Ishikawa (cell line): ENCODE data around the gene CTNNA3.

Experiments
- CEBPB ChIP-seq: IDR thresholded peaks from 2 replicates; pipeline ENCODE4 v1.6.1; 2012
- CREB1 ChIP-seq: IDR thresholded peaks from 2 replicates; pipeline ENCODE4 v1.6.1; 2012; ENCODE audit warnings: low read depth
- EGR1 ChIP-seq: IDR thresholded peaks from 2 replicates; pipeline ENCODE4 v1.6.1; 2012
- EP300 ChIP-seq: IDR thresholded peaks from 2 replicates; pipeline ENCODE4 v1.6.1; 2012; ENCODE audit warnings: borderline replicate concordance
- FOXM1 ChIP-seq: IDR thresholded peaks from 2 replicates; pipeline ENCODE4 v1.6.1; 2012; ENCODE audit warnings: low read depth, borderline replicate concordance
- MAX ChIP-seq: IDR thresholded peaks from 2 replicates; pipeline ENCODE4 v1.6.1; 2012
- NFIC ChIP-seq: IDR thresholded peaks from 2 replicates; pipeline ENCODE4 v1.6.1; 2012
- RAD21 ChIP-seq: IDR thresholded peaks from 2 replicates; pipeline ENCODE4 v1.6.1; 2012; ENCODE audit warnings: low read depth
- TAF1 ChIP-seq: IDR thresholded peaks from 2 replicates; pipeline ENCODE4 v1.6.1; 2012; ENCODE audit warnings: low read depth, mild to moderate bottlenecking
- TCF12 ChIP-seq: IDR thresholded peaks from 2 replicates; pipeline ENCODE4 v1.6.1; 2012; ENCODE audit warnings: low read depth
- TEAD4 ChIP-seq: IDR thresholded peaks from 2 replicates; pipeline ENCODE4 v1.6.1; 2012
- USF1 ChIP-seq: IDR thresholded peaks from 2 replicates; pipeline ENCODE4 v1.6.1; 2012
- YY1 ChIP-seq: IDR thresholded peaks from 2 replicates; pipeline ENCODE4 v1.6.1; 2012; ENCODE audit warnings: low read depth
- ZBTB7A ChIP-seq: IDR thresholded peaks from 2 replicates; pipeline ENCODE4 v1.6.1; 2012; ENCODE audit warnings: low read depth
- TF ChIP-seq, protein P1 (sequence below): IDR thresholded peaks from 2 replicates; pipeline ENCODE4 v1.6.1; 2012; ENCODE audit warnings: low read depth, mild to moderate bottlenecking

The CTNNA3 gene

DNA sequence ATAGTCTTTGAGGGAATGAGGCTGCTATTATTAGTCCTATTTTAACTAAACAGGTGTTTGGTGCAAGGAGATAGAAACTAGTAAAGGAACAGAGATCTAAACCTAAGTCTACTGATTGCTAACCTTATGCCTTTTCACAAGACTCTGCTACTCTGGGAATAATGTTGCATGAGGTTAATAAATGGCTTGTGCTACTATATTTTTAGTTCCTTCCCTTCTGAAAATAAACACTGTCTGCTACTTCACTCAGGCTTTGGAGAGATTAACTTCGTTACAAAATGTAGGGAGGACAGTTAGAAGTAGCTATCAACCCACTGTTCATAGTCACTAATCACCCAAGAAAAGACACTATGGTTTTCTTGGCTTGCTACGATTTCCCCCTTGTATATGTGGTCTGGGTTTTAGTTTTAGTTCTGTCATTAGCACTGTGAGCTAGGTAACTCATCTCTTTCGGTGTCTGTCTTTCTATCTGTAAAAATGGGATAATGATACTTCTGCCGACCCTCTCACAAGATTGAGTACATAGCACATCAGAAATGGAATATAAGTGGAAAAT is 474.0 kb downstream of the CTNNA3 start:
- no peak for TF ChIP-seq NFIC

DNA sequence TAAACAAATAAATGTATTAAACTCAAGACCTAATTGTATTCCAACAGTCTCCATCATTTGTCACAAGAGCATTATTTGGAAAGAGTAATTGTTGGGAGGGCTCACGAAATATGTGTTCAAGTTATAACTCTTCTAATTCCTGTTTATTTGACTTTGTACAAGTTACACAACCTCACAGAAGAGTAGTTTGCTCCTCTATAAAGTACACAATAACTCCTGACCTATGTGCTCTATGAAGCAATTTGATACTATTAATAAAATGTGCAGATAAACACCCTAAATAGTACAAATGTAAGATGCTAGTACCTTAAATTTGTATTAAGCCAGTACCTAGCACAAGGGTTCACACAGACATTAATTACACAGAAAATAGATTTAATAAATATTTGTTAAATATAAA is 484.3 kb downstream of the CTNNA3 start:
- no peak for TF ChIP-seq NFIC
- TF ChIP-seq TCF12: no peak
- TF ChIP-seq MAX: no peak
- no peak for TF ChIP-seq USF1
- TF ChIP-seq EGR1: no peak
- no peak for TF ChIP-seq CREB1
- TF ChIP-seq EP300: no peak
- no peak for TF ChIP-seq TEAD4
- TF ChIP-seq, protein P1, sequence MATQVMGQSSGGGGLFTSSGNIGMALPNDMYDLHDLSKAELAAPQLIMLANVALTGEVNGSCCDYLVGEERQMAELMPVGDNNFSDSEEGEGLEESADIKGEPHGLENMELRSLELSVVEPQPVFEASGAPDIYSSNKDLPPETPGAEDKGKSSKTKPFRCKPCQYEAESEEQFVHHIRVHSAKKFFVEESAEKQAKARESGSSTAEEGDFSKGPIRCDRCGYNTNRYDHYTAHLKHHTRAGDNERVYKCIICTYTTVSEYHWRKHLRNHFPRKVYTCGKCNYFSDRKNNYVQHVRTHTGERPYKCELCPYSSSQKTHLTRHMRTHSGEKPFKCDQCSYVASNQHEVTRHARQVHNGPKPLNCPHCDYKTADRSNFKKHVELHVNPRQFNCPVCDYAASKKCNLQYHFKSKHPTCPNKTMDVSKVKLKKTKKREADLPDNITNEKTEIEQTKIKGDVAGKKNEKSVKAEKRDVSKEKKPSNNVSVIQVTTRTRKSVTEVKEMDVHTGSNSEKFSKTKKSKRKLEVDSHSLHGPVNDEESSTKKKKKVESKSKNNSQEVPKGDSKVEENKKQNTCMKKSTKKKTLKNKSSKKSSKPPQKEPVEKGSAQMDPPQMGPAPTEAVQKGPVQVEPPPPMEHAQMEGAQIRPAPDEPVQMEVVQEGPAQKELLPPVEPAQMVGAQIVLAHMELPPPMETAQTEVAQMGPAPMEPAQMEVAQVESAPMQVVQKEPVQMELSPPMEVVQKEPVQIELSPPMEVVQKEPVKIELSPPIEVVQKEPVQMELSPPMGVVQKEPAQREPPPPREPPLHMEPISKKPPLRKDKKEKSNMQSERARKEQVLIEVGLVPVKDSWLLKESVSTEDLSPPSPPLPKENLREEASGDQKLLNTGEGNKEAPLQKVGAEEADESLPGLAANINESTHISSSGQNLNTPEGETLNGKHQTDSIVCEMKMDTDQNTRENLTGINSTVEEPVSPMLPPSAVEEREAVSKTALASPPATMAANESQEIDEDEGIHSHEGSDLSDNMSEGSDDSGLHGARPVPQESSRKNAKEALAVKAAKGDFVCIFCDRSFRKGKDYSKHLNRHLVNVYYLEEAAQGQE: no peak
- TF ChIP-seq CEBPB: no peak
- no peak for TF ChIP-seq FOXM1
- no peak for TF ChIP-seq YY1
- no peak for TF ChIP-seq ZBTB7A

- TF ChIP-seq TEAD4 (no peak), YY1 (no peak), TCF12 (no peak), MAX (no peak), FOXM1 (no peak), USF1 (no peak), EP300 (no peak), RAD21 (no peak), ZBTB7A (no peak), CREB1 (no peak), CEBPB (no peak), EGR1 (no peak), TAF1 (no peak), NFIC (no peak)
- TF ChIP-seq, protein P1: no peak
These were observed 495.0 kb downstream of the CTNNA3 start for GRCh38 chr10:67200913-67201564.

DNA sequence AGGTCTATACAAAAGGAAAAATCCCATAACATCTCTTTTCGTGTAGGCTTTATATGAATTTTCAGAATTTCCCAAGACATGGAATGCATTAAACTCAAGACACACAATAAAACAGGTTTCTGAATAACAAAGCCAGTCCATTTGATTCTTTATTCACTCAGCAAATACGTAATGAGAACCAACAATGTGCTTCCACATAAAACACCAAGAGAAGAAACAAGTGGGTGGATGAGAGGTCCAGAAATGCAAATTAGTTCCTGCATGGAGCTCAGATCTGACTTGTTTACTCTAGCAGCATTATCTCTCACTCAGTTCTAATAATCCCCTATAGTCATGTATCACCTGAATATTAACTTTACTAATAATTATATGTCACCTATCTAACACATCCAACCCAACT is 520.6 kb downstream of the CTNNA3 start:
- TF ChIP-seq ZBTB7A (no peak), YY1 (no peak), NFIC (no peak), TAF1 (no peak), FOXM1 (no peak), CREB1 (no peak), MAX (no peak), RAD21 (no peak)
- TF ChIP-seq, protein P1: no peak

- TF ChIP-seq RAD21 (no peak), TCF12 (no peak), EP300 (no peak), FOXM1 (no peak), TEAD4 (no peak), NFIC (no peak), YY1 (no peak)
- TF ChIP-seq, protein P1: no peak
These were observed 522.2 kb downstream of the CTNNA3 start for GRCh38 chr10:67173787-67174186.
